DMS53 (cell line): ENCODE measurements around the gene BCL2L1.
A peak's percentile ranks its signal among the peaks of the same experiment; 100 is the strongest.

Experiments used
- DNase-seq: peaks from one replicate; lab custom pipeline; 2025; lab: John Stamatoyannopoulos, UW

BCL2L1 gene

DNA sequence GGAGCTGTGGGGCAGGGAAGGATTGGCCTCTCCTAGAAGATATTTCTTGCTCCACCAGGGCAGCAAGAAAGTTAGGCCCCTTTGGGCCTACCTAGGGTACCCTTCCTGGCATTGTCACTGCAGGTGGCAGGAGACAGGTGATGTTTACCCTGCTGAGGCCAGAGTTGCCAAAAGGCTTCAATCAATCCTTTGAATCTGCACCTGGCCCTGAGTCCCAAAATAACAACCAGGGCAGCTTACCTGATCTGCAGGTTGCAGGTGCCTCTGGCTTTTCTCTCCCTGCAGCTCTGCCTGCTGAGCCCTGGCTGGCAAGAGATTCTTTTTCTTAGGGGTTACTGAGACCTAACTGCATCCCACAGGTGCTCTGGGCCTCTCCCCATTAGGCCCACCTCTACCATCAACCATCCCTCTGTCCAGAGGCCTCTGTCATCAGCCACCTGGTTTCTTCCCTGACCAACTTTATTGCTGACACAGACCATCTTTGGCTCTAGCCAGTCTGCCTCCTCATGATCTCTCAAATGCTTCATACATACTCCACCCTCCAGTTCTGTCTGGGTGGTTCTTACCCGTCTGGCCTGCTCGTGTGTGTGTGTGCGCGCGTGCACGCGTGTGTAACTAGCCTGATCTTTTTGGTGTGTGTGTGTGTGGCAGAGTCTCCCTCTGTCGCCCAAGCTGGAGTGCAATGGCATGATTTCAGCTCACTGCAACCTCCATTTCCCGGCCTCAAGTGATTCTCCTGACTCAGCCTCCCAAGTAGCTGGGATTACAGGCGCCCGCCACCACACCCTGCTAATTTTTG lies 13.7 kb downstream of the BCL2L1 start:
- peak; percentile 96 for DNase-seq

DNA sequence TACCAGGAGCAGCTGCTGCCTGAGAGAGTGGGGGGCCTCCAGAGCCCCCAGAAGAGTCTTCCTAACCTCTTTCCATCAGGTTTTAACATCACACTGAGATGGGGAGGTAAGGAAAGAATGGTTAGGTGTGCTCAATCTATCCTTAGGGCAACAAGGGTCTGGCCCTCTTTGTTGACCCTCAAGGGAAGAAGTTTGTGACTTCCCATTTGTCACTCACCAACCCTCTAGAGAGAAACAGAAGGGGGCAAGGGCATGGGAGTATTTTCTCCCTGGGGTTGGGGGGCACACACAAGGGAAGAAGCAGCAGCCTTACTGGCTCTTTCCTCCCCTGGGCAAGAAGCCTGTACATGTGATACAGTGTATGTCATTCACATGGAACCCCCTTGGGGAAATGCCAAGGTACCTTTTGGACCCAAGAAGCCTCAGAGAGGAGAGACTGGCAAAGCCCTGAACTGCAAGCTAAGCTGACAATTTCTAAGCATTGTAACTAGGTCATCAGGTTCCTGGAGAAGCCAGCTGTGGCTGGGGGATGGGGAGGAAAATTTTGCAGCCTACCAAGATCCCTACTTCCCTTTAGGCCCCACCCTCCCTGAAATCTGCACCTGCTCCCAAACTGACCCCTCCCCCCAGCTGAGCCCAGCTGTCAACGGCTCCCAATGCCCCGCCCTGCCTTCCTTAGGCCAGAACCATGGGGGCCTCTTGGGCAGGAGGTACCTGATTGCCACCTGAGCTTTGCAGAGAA lies 14.5 kb downstream of the BCL2L1 start:
- peak; percentile 96 for DNase-seq

DNA sequence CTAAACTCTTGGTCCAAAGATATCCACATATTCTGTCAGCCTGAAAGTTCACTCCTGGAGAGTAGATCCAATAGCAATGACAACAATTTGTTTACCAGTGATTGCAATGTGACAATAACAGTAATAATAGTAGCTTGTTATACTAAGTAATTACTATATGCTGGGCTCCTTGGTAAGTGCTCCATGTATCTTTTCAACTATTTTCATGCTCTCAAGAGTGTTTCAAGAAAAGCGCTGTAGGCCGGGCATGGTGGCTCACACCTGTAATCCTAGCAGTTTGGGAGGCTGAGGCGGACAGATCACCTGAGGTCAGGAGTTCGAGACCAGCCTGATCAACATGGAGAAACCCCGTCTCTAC lies 15.4 kb downstream of the BCL2L1 start:
- DNase-seq, result no peak

DNA sequence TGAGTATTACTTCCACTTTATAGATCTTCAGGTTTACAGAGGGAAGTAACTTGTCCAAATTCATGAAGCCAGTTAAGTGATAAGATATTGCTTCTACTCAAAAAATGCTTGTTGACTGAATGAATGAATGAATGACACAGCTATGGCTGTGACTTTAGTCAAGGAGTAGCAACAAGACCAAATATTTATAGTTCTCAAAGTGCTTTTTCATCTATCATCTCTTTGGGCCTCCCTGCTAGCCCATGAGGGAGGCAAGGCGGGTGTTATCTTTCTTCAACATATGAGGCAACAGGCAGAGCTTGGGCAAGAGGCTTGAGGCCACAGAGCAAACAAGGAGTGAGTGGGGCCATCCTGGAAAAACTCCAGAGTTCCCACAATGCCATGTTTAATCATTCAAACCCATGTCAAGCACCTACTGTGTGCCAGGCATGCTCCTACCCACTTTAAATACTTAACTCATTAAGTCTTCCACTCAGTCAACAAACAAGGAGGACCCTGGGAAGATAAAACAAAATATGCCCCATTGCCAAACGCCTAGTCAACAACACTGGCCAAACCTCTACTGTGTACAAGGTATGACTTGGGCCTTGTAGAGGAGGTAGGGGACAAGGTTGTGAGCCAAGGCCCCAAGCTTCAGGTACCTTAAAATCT lies 15.9 kb downstream of the BCL2L1 start:
- no peak for DNase-seq

DNA sequence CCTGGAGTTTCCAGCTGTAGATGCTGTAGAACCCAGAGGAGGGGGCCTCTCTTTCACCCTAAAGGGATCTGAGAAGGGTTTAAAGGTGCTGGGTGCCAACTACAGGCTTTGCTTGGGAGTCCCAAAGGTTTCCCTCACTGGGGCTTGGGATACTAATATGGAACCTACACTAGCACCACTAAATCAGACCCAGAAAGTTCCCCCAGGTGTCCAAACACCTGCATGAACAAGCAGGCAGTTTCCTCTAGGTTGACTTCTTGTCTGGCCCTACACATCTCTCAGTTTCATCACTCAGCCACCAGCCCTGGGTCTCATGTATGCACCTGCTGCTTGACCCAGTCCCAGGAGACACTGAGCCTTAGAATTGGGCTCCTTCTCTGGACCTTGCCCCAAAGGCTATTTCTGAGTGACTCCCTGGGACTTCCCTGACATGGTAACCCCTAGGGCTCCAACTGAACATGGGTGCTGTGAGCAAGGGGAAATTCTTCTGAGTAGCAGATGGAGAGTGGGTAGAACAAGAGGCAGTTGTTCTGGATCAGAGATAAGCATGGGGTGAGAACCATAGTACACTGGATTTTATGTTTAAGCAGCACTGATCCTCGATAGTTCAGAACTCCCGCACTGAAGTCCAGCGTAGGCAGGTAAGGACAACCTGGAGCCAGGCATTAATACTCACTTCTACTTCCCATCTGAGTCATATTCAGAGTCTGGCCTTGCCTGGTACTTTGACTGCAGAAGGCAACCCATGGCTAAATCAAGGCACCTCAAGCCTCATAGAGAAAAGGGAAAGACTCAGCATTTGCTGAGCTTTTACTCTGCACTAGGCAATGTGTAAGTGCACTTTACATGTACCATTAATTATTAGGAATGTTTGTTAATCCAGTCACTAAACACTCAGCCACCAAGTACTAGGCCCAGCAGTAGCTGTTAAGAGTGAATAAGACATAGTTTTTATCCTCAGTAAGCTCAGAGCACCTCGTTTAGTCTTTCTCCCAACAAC lies 16.8 kb downstream of the BCL2L1 start:
- no peak for DNase-seq

DNA sequence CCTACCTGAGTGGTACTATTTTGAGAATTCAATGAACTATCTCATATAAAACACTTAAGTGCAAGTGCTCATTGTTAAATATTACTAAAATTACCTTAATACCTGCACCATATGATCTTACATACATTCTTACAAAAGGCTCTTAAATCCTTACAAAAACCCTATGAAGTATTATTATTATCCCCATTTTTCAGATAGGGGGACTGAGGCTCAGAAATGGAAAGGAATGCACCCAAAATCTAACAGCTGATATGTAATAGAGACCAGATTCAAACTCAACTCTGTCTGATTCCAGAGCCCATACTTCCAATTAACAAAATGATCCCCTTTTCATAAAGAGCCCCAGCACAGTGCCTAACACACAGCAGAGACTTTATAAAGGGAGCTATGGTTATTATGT lies 17.5 kb downstream of the BCL2L1 start:
- no peak for DNase-seq

DNA sequence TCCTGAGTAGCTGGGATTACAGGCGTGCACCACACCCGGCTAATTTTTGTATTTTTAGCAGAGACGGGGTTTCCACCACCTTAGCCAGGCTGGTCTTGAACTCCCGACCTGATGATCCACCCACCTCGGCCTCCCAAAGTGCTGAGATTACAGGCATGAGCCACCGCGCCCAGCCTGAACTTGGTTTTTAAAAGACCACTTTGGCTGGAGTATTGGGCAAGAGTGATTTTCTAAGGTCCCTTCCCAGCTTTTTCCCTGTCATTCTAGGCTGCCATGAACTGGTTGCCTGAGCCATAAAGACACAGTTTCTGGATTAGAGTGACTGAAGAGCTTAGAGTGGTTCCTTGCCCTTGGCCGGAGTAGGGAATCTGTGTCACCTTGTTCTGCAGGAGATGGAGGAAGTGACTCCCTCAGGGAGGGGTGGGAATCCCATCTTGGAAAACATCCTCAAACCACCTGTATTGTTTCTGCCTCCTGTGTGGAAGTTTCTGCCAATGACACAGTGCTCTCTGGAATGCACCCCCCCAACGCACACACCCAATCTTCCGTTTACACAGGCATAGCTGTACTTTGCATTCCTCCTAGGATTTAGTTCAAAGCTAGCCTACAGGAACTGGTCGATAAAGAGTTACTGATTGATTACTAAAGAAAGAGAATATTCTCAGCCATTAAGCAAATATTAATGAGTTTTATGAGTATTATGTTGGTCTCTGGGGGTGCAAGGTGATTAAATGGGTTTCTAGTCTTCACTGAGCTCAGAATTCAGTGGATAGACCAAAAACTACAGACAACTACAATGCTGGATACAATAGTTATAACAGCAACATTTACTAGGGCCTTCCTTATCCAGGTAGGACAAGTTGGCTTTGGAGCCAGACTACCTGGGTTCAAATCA lies 18.2 kb downstream of the BCL2L1 start:
- DNase-seq, result no peak

DNA sequence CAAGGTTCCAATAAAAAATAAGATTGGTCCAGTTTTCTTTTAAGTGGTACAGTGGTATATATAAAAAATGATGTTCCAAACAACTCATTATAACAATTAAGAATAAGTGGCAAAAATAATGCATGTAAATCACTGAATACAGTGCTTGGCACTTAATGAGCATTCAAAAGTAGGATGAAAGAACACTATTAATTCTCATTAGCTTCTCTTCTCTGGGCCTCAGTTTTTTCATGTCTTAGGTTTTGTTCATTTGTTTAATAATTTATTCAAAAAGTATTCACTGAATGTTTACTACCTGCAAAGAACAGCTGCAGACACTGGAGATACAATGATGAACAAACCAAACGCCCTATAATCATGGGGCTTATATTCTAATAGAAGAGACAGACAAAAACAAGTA lies 21.1 kb downstream of the BCL2L1 start:
- no peak for DNase-seq

DNA sequence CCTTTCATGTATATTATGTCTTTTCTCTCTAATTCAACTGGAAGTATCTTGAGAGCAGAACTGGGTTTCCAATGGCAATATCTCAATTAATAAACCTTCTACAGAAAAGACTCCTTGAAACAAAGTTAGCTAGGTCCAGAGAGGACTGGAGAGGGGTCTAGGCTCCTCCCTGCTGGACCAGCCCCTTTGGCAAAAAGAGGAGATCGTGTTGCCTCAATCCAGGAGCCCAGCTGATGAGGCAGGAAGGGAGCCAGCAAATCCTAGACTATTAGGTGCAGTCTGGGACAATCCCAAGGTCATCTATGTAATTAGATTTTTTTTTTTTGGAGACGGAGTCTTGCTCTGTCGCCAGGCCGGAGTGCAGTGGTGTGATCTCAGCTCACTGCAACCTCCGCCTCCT lies 21.9 kb downstream of the BCL2L1 start:
- DNase-seq, result no peak

DNA sequence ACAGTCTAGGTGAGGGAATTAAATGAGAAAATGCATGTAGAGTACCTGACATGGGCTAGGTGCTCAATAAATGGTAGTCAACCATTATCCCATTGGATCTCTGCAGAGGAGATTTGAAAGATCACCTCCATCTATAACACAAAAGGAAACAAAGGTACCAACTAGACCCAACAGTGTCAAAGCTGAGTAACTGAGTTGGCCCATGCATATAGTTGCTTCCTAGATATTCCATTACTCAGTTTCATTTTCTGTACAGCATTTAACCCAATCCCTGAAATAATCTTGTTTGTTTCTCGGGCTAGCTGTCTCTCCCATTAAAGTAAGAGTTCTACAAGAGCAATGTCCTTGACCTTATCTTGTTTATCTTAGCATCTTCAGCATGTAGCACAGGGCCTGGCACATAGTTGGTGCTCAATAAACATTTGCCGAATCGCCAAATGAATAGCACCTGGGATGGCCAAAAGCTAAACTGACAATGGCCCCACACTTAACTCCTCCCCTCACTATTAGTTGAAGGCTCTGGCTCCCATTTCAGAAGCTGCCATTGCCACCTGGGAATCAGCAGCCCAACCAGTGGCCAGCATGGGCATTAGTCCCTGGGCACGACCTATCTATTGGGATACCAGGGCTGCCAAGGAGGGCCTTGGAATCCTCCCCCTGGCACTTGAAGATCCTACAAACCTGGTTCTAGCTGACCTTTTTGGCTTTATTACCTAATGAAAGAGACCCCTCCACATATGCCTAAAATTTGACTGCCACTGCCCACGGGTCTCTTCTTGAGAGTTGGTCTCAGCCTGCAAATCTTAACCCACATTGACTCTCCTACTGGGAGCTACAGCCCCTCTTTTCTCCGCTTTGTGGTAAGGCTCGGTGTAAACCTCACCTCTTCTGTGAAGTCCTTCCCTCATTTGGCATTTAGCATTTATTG lies 22.6 kb downstream of the BCL2L1 start:
- DNase-seq, result no peak

DNA sequence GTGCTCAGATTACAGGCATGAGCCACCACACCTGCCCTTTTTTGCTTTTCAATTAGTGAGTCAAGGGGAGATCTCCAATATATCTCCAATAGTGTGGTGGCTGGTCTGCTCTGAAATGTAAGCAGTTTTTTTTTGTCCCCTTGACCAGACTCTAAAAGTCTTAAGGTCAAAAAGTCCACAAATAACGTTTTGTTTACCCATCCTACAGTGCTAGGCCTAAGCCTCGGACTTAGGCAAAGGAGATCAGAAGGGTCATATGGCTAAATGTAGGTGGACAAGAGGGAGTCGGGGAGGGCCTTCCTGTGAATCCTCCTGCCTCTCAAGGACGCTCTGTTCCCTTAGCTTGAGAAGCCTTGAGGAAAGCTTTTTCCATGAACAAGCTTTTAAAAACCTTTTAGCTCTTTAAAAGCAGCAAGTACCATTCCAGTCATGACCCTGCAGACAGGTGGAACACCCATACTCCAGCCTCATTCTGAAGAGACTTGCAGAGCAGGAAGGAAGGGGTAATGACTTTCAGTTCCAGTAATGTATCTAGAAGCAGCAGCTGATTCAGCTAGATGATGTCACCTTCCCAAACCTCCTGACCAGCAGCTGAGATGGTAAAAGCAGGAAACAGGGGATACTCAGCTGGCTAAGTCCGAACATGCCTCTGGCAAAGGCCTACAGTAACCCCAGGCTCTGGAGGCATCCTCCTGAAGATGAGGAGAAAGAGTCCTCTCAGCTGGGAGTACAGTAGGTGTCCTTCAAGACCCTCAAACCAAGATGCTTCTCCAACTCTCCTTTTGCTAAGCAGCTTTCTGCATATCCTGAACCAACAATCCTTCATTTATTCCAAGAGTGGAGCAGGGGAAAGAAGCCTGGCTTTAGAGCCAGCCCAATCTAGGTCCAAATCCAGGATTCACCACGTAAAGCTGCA lies 23.6 kb downstream of the BCL2L1 start:
- peak; percentile 97 for DNase-seq

DNA sequence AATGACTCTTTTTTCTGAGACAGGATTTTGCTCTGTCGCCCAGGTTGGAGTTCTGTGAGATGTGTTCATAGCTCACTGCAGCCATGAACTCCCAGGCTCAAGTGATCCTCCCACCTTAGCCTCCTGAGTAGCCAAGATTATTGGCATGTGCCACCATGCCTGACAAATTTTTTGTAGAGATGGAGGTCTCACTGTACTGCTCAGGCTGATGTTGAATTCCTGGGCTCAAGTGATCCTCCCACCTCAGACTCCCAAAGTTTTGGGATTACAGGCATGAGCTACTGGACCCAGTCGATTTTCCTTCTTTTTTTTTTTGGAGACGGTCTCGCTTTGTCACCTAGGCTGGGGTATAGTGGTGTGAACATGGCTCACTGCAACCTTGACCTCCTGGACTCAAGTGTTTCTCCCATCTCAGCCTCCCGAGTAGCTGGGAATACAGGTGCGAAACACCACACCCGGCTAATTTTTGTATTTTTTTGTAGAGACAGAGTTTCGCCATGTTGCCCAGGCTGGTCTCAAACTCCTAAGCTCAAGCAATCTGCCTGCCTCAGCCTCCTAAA lies 24.3 kb downstream of the BCL2L1 start:
- no peak for DNase-seq

DNA sequence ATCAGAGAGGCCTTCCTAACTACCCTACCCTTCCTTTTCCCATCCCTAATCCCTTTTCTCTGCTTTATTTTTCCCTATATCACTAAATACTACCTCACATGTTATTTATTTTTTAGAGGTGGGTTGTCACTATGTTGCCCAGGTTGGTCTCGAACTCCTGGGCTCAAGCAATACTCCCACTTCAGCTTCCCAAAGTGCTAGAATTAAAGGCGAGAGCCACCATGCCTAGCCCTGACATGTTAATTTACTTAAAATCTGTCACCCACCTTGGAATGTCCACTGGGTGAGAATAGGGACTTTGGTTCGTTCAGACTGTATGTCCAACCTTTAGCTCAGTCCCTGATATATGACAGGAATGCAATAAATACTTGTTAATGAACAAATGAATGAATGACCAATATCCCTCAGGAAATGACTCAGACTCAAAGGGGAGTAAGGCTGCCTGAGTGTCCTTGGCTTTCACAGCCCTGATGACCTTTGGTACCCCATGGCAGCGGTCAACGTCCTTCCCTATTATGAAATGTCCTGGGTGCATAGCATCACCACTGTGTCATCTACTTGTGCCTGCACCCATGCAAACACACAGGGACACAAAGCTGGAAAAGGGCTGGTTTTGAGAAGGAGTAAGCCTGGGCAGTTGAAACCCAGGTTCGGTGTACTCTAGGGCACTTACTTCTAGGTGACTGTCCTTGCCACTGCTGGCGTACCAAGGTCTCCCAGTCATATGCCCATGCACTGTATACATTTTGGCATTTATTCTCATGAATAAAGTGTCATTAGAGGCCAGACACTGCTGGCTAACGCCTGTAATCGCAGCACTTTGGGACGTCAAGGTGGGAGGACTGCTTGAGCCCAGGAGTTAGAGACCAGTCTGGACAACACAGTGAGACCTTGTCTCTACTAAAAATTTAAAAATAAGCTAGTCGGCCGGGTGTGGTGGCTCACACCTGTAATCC lies 26.5 kb downstream of the BCL2L1 start:
- DNase-seq, result peak; percentile 33

DNA sequence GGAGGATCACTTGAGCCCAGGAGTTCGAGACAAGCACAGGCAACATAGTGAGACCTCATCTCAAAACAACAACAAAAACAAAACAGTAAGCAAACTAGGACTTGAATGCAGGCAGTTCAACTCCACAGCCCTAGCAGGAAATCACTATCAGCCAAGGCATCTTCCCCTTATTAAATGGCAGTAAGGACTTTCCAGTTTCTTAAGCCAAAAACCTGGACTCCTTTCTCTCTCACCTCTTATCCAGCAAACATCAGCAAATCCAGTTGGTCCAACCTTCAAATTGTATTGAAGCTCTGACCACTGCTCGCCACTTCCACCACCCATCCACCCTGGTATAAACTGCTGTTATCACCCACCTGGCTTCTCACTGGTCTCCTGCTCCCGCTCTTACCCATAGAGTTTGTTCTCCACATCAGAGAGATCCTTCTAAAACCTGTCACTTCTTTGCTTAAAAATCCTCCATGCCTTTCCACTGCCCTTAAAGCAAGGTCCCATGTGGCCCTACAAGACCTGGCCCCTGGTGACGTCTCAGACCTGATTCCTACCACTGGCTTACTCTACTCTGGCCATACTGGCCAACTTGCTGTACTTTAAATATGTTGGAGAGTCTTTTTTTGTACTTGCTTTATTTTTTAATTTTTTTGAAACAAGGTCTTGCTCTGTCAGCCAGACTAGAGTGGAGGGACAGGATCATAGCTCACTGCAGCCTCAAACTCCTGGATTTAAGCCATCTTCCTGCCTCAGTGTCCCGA lies 27.6 kb downstream of the BCL2L1 start:
- no peak for DNase-seq

DNA sequence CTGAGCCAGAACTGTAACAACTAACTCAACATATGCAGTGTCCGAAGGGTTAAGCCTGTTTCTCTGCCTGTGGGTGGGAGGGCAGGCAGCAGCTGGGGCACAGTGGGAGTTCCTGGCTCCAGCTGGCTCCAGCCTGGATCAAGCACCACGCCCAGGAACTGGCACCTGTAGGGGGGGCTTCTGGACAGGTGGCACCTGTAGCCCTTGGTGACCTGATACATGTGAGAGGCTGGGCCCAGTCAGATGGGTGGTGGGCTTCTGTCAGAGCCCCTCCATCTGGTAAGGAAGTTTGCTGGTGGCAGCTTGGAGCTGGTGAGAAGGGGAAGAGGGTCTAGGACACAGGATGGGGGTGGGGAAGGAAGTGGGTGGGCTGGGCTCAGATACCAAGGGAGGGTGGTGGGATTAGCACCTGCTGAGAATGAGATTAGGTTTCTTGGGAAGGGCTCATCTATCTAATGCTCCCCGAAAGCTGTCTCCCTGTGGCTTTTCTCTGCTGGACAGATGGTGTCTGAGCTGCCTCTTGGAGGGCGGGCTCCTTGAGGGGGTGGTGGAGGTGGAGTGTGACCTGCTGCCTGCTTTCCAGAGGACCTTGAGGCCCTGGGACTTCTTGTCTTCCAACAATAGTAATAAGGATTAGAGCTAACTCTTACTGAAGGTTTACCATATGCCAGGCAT lies 28.5 kb downstream of the BCL2L1 start:
- no peak for DNase-seq

DNA sequence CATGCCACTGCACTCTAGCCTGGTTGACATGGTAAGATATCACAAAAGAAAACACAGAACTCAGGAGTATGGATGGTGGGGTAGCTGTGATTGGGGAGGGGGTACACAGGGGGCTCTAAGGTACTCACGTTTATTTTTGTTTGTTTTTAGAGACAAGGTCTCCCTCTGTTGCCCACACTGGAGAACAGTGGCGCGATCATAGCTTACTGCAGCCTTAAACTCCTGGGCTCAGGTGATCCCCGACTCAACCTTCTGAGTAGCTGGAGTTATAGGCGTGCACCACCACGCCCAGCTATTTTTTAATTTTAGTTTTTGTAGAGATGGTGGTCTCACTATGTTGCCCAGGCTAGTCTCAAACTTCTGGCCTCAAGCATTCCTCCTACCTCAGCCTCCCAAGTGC lies 29.3 kb downstream of the BCL2L1 start:
- no peak for DNase-seq
